ENCODE data around the gene TRIM41. TPM values are rescaled to one million over a fixed set of nuclear protein-coding genes. Genes with fewer than 3 reads are reported as not detected.
A peak's percentile ranks its signal among the peaks of the same experiment; 100 is the strongest.
"Not testable (repeated sequence)": the region's sequence is repeated elsewhere in the genome, so short reads cannot be mapped to it uniquely, and the experiment has no call there.

The TRIM41 gene
- total RNA-seq, 2 donors from 2014 or later, result 21.5 to 32.0 TPM

- intact Hi-C loops (cut with DNase I, micrococcal nuclease), result no loop called here
These were observed 40.6 kb downstream of the TRIM41 start for GRCh38 chr5:181263633-181264032.

GRCh38 chr5:181265092-181265671 lies 42.1 kb downstream of the TRIM41 start:
- intact Hi-C loops (cut with DNase I, micrococcal nuclease), result no loop called here
- ATAC-seq (no peak), DNase-seq (no peak)

More at GRCh38 chr5:181263633-181264032, 40.6 kb downstream of the TRIM41 start:
- ATAC-seq (no peak), DNase-seq (no peak)

GRCh38 chr5:181267291-181267904 lies 44.3 kb downstream of the TRIM41 start:
- DNase-seq; intact Hi-C loops (cut with DNase I, micrococcal nuclease); ATAC-seq: not testable (repeated sequence)

- intact Hi-C loops (cut with DNase I, micrococcal nuclease); DNase-seq; ATAC-seq: not testable (repeated sequence)
These were observed 44.8 kb downstream of the TRIM41 start for GRCh38 chr5:181267907-181268306.

- ATAC-seq (no peak), DNase-seq (no peak)
- intact Hi-C loops (cut with DNase I, micrococcal nuclease), result no loop called here
These were observed 48.0 kb downstream of the TRIM41 start for GRCh38 chr5:181271081-181271480.

GRCh38 chr5:181273433-181273744 lies 50.3 kb downstream of the TRIM41 start:
- DNase-seq, result peak in 1 of 2 donors; percentile 36
- intact Hi-C loops (cut with DNase I, micrococcal nuclease), result not testable (repeated sequence)
- ATAC-seq, result peak; percentile 62

GRCh38 chr5:181280251-181280762 lies 57.2 kb downstream of the TRIM41 start:
- intact Hi-C loops (cut with DNase I, micrococcal nuclease), result no loop called here
- no peak for ATAC-seq
- DNase-seq, result no peak

GRCh38 chr5:181281077-181281983 lies 58.2 kb downstream of the TRIM41 start:
- DNase-seq (no peak), ATAC-seq (no peak)
- intact Hi-C loops (cut with DNase I, micrococcal nuclease), result no loop called here

- ATAC-seq, result no peak
These were observed 58.9 kb downstream of the TRIM41 start for GRCh38 chr5:181281984-181282316.

GRCh38 chr5:181282415-181282814 lies 59.3 kb downstream of the TRIM41 start:
- intact Hi-C loops (cut with DNase I, micrococcal nuclease); DNase-seq; ATAC-seq: not testable (repeated sequence)

More at GRCh38 chr5:181281984-181282316, 58.9 kb downstream of the TRIM41 start:
- no peak for DNase-seq
- intact Hi-C loops (cut with DNase I, micrococcal nuclease), result no loop called here

GRCh38 chr5:181282874-181283273 lies 59.8 kb downstream of the TRIM41 start:
- intact Hi-C loops (cut with DNase I, micrococcal nuclease), result no loop called here
- no peak for ATAC-seq
- DNase-seq, result no peak

- intact Hi-C loops (cut with DNase I, micrococcal nuclease), result no loop called here
- DNase-seq (no peak), ATAC-seq (no peak)
These were observed 60.3 kb downstream of the TRIM41 start for GRCh38 chr5:181283347-181283746.

- ATAC-seq; DNase-seq; intact Hi-C loops (cut with DNase I, micrococcal nuclease): not testable (repeated sequence)
These were observed 61.0 kb downstream of the TRIM41 start for GRCh38 chr5:181283841-181284755.

Small RNA genes lying within 50 kb of the gene (microRNA-seq; reads per million reads assigned to microRNA genes)
- 0.53 to 1.4 reads per million in 2 donors for gene MIR4638

Other genes with a start within 250 kb of the TRIM41 start
- 100 to 1,000 TPM in 1 of 2 donors, 10 to 100 TPM in 1; 20.5 to 130 TPM for gene BTNL3, start 234.4 kb upstream of the TRIM41 start, total RNA-seq
- gene BTNL9, start 183.0 kb upstream of the TRIM41 start, total RNA-seq, result 1 to 10 TPM; 4.1 to 4.9 TPM
- gene OR2V1, start 92.1 kb upstream of the TRIM41 start, total RNA-seq, result not detected
- not detected for gene OR2V2, start 75.7 kb upstream of the TRIM41 start, total RNA-seq
- gene TRIM7, start 18.1 kb upstream of the TRIM41 start, total RNA-seq, result 10 to 100 TPM in 1 of 2 donors, 1 to 10 TPM in 1; 5.8 to 14.2 TPM
- gene RACK1, start 20.6 kb downstream of the TRIM41 start, total RNA-seq, result 1,000 to 10,000 TPM; 1,192 to 1,207 TPM
- 10 to 100 TPM; 11.4 to 13.1 TPM for gene TRIM52, start 37.9 kb downstream of the TRIM41 start, total RNA-seq
- gene OR4F3, start 144.0 kb downstream of the TRIM41 start, total RNA-seq, result not detected